Coronary artery (tissue), 2 donors: ENCODE data around the gene TTLL9.

Experiments used
- DNase-seq: peaks from one replicate; pipeline ENCODE4 v3.0.0-alpha.2; 2017; ENCODE audit warnings: low spot score
- H3K27ac ChIP-seq, 2 donors: fragments of 200-600 bp; sonication (generic); one replicate each; pipeline ENCODE4 v1.5.1; 2016 to 2019
- H3K4me3 ChIP-seq: fragments of 200-600 bp; sonication (generic); 2 replicates; pipeline ENCODE4 v1.5.1; 2016; ENCODE audit warnings: mild to moderate bottlenecking, moderate library complexity
- TF ChIP-seq, protein P1 (sequence below): fragments of 200-600 bp; sonication (generic); IDR thresholded peaks from one replicate; pipeline ENCODE4 v1.5.1; 2019; ENCODE audit warnings: antibody characterized with exemption

Gene TTLL9

DNA sequence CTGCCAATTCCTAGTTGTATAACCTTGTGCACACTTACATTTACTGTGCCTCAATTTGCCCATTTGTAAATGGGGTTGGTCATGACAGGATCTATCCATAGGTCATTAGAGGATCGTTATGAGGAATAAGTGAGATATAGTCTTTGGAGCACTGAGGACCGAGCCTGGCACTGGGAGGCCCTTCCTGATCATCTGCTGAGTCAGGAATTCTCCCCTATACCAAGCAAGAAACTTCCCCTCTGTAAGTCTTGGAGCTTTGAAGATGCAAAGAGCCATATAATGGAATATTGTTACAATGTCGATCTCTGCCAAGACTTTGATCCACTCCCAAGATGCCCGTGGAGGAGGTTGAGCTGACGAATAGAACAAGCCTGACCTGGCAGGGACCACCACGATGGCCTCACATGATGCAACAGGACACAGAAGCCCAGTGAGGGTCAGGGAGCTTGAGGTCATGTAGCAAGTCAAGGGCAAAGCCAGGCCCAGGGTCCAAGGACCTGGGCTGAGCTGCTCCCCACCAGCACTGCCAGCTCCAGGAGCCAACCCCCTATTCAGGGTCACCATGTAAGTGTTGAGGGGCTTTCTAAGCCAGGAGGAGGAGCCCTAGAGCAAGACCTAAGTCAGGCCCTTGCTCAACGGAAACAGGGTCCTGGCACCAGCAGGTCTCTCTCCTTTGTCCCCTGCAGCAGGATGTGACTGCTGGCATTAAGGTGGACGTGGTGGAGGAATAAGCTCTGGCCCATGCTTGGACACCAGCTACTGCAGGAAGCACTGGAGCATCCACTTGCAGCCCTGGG, 64.7 kb downstream of the TTLL9 start:
- TF ChIP-seq, protein P1, sequence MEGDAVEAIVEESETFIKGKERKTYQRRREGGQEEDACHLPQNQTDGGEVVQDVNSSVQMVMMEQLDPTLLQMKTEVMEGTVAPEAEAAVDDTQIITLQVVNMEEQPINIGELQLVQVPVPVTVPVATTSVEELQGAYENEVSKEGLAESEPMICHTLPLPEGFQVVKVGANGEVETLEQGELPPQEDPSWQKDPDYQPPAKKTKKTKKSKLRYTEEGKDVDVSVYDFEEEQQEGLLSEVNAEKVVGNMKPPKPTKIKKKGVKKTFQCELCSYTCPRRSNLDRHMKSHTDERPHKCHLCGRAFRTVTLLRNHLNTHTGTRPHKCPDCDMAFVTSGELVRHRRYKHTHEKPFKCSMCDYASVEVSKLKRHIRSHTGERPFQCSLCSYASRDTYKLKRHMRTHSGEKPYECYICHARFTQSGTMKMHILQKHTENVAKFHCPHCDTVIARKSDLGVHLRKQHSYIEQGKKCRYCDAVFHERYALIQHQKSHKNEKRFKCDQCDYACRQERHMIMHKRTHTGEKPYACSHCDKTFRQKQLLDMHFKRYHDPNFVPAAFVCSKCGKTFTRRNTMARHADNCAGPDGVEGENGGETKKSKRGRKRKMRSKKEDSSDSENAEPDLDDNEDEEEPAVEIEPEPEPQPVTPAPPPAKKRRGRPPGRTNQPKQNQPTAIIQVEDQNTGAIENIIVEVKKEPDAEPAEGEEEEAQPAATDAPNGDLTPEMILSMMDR = no peak
- no peak for DNase-seq
- no peak overlapping the region for H3K4me3 ChIP-seq
- no peak overlapping the region for H3K27ac ChIP-seq

DNA sequence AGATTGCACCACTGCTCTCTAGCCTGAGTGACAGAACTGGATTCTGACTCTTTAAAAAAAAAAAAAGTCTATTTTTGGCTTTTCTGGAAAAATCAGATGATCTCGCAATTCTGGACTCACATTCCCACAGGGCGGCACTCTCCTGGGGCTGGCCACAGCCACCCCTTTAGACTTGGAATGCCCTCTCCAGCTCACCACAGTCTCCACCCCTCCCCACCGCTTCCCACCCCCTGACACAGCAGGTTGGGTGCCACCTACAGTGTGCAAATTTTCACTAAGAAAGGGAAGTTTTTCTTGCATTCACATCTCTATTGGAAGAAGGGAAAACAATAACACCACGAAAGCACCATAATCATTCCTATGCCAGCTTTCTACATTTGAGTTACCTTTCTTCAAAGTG, 66.0 kb downstream of the TTLL9 start:
- DNase-seq = no peak
- TF ChIP-seq, protein P1 = no peak

DNA sequence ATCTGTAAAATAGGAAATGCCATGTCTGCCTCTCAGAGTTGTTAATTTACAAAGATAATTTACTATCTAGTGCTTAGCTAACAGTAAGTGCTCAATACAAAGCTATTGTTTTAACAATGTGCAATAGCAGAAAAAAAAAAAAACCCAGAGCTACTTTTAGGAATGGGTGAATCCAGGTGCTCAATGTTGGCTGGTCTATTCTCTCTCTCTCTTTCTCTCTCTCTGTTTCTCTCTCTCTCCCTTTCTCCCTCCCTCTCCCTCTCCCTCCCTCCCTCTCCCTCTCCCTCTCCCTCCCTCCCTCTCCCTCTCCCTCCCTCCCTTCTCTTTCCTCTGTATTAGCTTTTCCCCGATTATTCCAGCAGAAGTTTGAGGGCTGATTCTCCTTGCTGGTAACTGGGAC, 67.4 kb downstream of the TTLL9 start:
- H3K4me3 ChIP-seq = no peak overlapping the region
- H3K27ac ChIP-seq = no peak overlapping the region
- DNase-seq = no peak
- TF ChIP-seq, protein P1 = no peak

More for the DNA sequence above, 66.0 kb downstream of the TTLL9 start:
- H3K4me3 ChIP-seq = no peak overlapping the region
- no peak overlapping the region for H3K27ac ChIP-seq

DNA sequence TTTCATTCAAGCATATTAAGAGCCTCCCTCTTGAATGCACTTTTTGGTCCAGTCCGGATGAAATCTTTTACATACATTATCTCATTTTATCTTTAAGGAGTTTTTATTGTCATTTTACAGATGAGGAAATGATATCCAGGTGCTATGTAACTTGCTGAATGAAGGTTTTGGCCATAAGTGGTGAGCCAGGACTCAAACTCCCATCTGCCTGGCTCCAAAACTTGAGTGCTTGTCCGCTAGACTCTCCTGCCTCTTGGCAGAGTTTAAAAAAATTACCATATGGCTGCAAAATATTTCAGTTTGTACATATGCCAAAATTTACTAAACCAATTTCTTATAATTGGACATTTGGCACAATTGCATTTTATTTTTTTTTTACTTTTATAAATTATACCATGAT, 69.2 kb downstream of the TTLL9 start:
- no peak for DNase-seq
- Histone ChIP-seq H3K27ac (no peak overlapping the region), H3K4me3 (no peak overlapping the region)
- TF ChIP-seq, protein P1 = no peak

DNA sequence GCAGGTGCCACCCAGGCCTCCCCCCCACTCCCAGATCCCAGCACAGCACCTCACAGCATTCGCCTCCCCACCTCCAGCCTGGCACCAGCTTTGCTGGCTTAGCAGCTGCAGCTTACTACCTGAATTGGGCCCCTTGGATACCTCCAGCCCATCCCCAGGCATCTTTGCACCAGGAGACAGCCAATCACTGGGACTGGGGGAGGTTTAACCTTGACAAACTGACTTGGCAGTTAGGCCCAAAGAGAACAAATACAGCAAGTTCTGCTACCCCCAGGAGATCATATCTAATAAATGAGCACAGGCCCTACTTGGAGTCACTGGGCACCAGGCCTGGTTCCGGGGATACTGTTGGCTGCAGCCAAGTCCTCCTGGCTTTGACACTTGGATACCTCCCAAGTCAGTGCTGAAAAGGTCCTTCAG, 72.6 kb downstream of the TTLL9 start:
- no peak for DNase-seq
- Histone ChIP-seq H3K4me3 (no peak overlapping the region), H3K27ac (no peak overlapping the region)
- TF ChIP-seq, protein P1 = no peak

DNA sequence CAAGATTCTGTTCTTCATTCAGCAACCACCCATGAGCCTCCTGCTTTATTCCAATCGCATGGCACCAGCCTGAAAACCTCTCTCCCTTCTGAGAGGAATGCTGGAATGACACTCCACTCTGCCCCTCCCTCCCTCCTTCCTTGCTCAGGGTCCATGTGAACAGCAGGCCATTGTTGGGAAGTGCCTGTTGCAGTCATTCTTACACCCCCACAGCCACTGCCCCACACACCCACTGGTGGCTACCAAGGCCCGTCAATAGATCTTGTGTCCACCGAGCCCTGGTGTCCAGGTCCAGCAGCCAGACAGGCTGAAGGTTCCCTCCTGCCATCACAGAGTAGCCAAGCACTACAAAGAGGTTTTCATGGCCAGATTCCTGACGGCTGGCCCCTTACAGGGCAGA, 74.9 kb downstream of the TTLL9 start:
- H3K4me3 ChIP-seq = no peak overlapping the region
- DNase-seq = no peak
- no peak overlapping the region for H3K27ac ChIP-seq
- TF ChIP-seq, protein P1 = no peak

DNA sequence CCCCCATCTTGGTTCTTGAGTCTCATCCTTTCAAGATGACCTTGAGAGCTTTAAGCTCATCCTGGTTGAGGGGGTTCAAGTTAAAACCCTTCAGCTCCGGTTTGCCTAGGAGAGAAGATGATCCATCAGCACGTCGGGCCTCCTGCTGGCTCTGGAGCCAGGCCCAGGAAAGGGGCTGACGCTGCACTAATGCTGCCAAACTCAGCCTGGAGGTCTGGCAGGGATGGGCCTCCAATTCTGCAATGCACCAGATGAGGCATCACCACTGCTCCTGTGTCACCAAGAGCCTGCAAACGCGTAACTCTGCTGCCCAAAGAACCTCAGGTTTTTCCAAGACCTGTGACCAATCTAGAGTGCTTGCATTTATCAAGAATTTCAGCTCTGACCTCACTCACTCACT, 75.4 kb downstream of the TTLL9 start:
- DNase-seq = no peak
- Histone ChIP-seq H3K4me3 (no peak overlapping the region), H3K27ac (no peak overlapping the region)
- TF ChIP-seq, protein P1 = no peak
